WERI-Rb-1 (cell line): ENCODE measurements around the gene NLGN1.

Experiments used
- DNase-seq: peaks from one replicate; pipeline ENCODE4 v3.0.0-alpha.2; 2020
- H3K27ac ChIP-seq: fragments of 250-450 bp; sonication (Bioruptor Pico); 2 replicates; pipeline ENCODE4 v1.5.1; 2020; ENCODE audit warnings: mild to moderate bottlenecking, moderate library complexity
- H3K27me3 ChIP-seq: fragments of 250-450 bp; sonication (Bioruptor Pico); 2 replicates; pipeline ENCODE4 v1.5.1; 2021; ENCODE audit warnings: mild to moderate bottlenecking, low read depth, moderate library complexity; ENCODE audit not compliant: insufficient read depth, severe bottlenecking
- H3K36me3 ChIP-seq: fragments of 250-450 bp; sonication (Bioruptor Pico); 2 replicates; pipeline ENCODE4 v1.5.1; 2020; ENCODE audit warnings: mild to moderate bottlenecking, moderate library complexity
- H3K4me3 ChIP-seq: 2 replicates; pipeline ENCODE4 v1.5.1; 2011; ENCODE audit warnings: low read depth, mild to moderate bottlenecking, control low read depth, low read length
- H3K9me3 ChIP-seq: fragments of 250-450 bp; sonication (Bioruptor Pico); 2 replicates; pipeline ENCODE4 v1.5.1; 2021; ENCODE audit warnings: mild to moderate bottlenecking, moderate library complexity; ENCODE audit not compliant: severe bottlenecking
- CTCF ChIP-seq: IDR thresholded peaks from 2 replicates; pipeline ENCODE4 v1.5.1; 2011; ENCODE audit warnings: low read depth, mild to moderate bottlenecking, control low read depth, inconsistent platforms, low read length

Gene NLGN1

DNA sequence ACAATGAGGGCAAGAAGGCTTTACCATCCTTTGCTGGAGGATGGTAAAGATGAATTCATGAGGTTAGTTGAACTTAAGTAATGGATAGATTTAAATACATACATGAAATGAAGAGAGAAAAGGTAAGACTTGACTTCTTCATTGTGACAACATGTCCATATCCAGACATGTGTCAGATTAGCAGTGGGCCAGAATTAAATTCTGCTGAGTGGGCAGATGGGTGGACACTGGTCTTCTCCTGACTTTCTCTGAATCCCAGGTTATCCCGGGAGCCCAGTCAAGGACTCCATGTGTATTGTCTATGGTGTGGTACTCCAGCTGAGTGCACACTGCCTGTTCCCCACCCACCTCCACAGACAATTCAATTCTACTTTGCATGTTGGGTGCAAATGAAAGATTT, 603.1 kb downstream of the NLGN1 start:
- no peak for TF ChIP-seq CTCF
- Histone ChIP-seq H3K36me3 (no peaks in the 10 kb centered on the region), H3K27me3 (no peaks in the 10 kb centered on the region), H3K4me3 (no peak overlapping the region), H3K9me3 (no peaks in the 10 kb centered on the region), H3K27ac (no peak overlapping the region)
- DNase-seq = no peak

- no peak overlapping the region for H3K4me3 ChIP-seq
- no peak overlapping the region for H3K27ac ChIP-seq
- no peaks in the 10 kb centered on the region for H3K27me3 ChIP-seq
- no peaks in the 10 kb centered on the region for H3K36me3 ChIP-seq
- H3K9me3 ChIP-seq = no peaks in the 10 kb centered on the region
- TF ChIP-seq CTCF = no peak
- DNase-seq = no peak
Observed at GRCh38 chr3:174002543-174002942, 605.0 kb downstream of the NLGN1 start.

DNA sequence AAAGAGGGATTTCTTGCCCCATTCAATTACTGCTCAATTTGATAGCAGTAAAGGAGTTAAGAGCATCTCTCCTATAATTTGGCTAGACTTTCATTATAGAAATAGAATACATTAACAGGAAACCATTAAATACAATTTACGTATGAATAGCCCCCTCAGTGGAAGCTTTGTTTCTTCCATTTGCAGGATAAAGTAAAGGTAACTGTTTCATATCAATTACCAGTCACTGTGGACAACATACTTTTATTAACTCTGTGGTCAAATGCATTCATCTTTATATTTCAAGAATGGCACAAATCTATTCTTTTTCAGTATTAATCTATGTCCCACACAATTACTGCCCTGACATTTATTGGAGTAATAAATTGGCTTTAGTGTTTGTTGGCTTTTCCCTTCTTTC, 613.4 kb downstream of the NLGN1 start:
- H3K36me3 ChIP-seq = no peaks in the 10 kb centered on the region
- TF ChIP-seq CTCF = no peak
- H3K9me3 ChIP-seq = no peaks in the 10 kb centered on the region
- no peaks in the 10 kb centered on the region for H3K27me3 ChIP-seq
- no peak for DNase-seq
- H3K27ac ChIP-seq = no peak overlapping the region
- H3K4me3 ChIP-seq = no peak overlapping the region

DNA sequence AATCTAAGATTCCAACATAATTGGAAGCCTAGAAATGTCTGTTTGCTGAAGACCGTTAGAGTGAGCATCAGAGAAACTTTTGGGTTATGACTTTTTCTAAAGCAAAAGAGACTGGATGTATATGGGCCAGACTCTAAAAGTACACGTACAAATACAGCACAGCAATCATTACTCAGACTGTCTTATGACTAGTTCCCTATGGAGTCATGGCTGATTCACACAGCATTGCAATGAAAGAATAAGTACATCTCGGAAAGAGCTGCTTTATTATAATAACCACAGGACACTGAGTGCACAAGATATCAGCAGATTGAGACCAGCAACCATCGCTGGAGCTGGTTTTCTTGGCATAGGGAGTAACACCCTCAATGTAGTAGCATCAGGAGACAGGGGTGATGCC, 618.6 kb downstream of the NLGN1 start:
- Histone ChIP-seq H3K36me3 (no peaks in the 10 kb centered on the region), H3K27me3 (no peaks in the 10 kb centered on the region), H3K27ac (no peak overlapping the region), H3K4me3 (no peak overlapping the region), H3K9me3 (no peaks in the 10 kb centered on the region)
- no peak for DNase-seq
- no peak for TF ChIP-seq CTCF

- Histone ChIP-seq H3K36me3 (no peaks in the 10 kb centered on the region), H3K9me3 (no peaks in the 10 kb centered on the region), H3K27ac (no peak overlapping the region), H3K27me3 (no peaks in the 10 kb centered on the region), H3K4me3 (no peak overlapping the region)
- TF ChIP-seq CTCF = no peak
- no peak for DNase-seq
Observed at GRCh38 chr3:174020156-174020555, 622.6 kb downstream of the NLGN1 start.

- no peak for TF ChIP-seq CTCF
- H3K4me3 ChIP-seq = no peak overlapping the region
- H3K9me3 ChIP-seq = no peaks in the 10 kb centered on the region
- H3K27me3 ChIP-seq = no peaks in the 10 kb centered on the region
- H3K36me3 ChIP-seq = no peaks in the 10 kb centered on the region
- DNase-seq = no peak
- H3K27ac ChIP-seq = no peak overlapping the region
Observed at GRCh38 chr3:174023421-174023820, 625.9 kb downstream of the NLGN1 start.
